GM12801 (cell line): ENCODE measurements around the gene ADGRV1.

Experiments
- CTCF ChIP-seq: IDR thresholded peaks from one replicate; pipeline ENCODE4 v1.5.1; 2011; ENCODE audit warnings: control low read depth; ENCODE audit not compliant: insufficient read length; ENCODE audit errors: extremely low read depth

Gene ADGRV1

GRCh38 chr5:90968319-90968718 lies 409.7 kb downstream of the ADGRV1 start:
- no peak for TF ChIP-seq CTCF

- no peak for TF ChIP-seq CTCF
These were observed 422.6 kb downstream of the ADGRV1 start for GRCh38 chr5:90981177-90981576.

GRCh38 chr5:90981821-90982220 lies 423.2 kb downstream of the ADGRV1 start:
- TF ChIP-seq CTCF = no peak

GRCh38 chr5:90982576-90982975 lies 424.0 kb downstream of the ADGRV1 start:
- TF ChIP-seq CTCF = no peak

GRCh38 chr5:90983148-90983547 lies 424.6 kb downstream of the ADGRV1 start:
- no peak for TF ChIP-seq CTCF

GRCh38 chr5:90983711-90984124 lies 425.1 kb downstream of the ADGRV1 start:
- TF ChIP-seq CTCF = no peak

GRCh38 chr5:90985341-90985740 lies 426.7 kb downstream of the ADGRV1 start:
- no peak for TF ChIP-seq CTCF

GRCh38 chr5:90987726-90988125 lies 429.1 kb downstream of the ADGRV1 start:
- no peak for TF ChIP-seq CTCF
